ENCODE data around the gene PPP2R5E. TPM values are rescaled to one million over a fixed set of nuclear protein-coding genes. Genes with fewer than 3 reads are reported as not detected.

Gene PPP2R5E
- total and polyA plus RNA-seq, 9 of the 15 experiments (the other 6 are each of a cell fraction or from before 2014, with no cell fraction given): 4.2 to 30.3 (median 11.0) TPM

GRCh38 chr14:63543000-63543825 lies at the start of gene PPP2R5E (continued):
- TF ChIP-seq ZNF609 (CRISPR knock-in tag; IDR thresholded peaks at IDR 0.05; ENCODE audit: borderline replicate concordance) (no peak), TCF15 (CRISPR knock-in tag; IDR thresholded peaks at IDR 0.05) (no peak), RNF2 (IDR thresholded peaks at IDR 0.05) (no peak), TEAD2 (tag; IDR thresholded peaks at IDR 0.05) (no peak), NKRF (IDR thresholded peaks at IDR 0.05; ENCODE audit: borderline replicate concordance) (peak; percentile 55), ZFP1 (CRISPR knock-in tag; IDR thresholded peaks at IDR 0.05) (no peak), NFE2 (IDR thresholded peaks at IDR 0.05; ENCODE audit: low read depth) (no peak), STAT5A (IDR thresholded peaks at IDR 0.05; ENCODE audit: borderline replicate concordance, low read length) (no peak), SNAPC5 (CRISPR knock-in tag; IDR thresholded peaks at IDR 0.05) (no peak), ZFP91 (CRISPR knock-in tag; IDR thresholded peaks at IDR 0.05) (no peak), ETS1 (conservative IDR thresholded peaks at IDR 0.05; ENCODE audit: control insufficient read depth, low read depth, low read length) (no peak), E2F6 (IDR thresholded peaks at IDR 0.05; ENCODE audit: borderline replicate concordance in 1 of 2, extremely low read depth in 1 of 2, insufficient read depth in 1 of 2, insufficient read length in 1 of 2, low read depth in 1 of 2, low read length in 1 of 2, poor library complexity in 1 of 2, severe bottlenecking in 1 of 2) (peak in 1 of 2 experiments; percentile 32), XRCC3 (IDR thresholded peaks at IDR 0.05) (no peak), ZNF263 (CRISPR knock-in tag; IDR thresholded peaks at IDR 0.05; ENCODE audit: borderline replicate concordance) (no peak)
